ENCODE measurements around the gene SARDH.
A peak's percentile ranks its signal among the peaks of the same experiment; 100 is the strongest.

Gene SARDH

GRCh38 chr9:133713150-133713959 is 24.8 kb downstream of the SARDH start:
- DNase-seq = no peak

- no peak for DNase-seq
Observed at GRCh38 chr9:133712221-133713100, 25.7 kb downstream of the SARDH start.

GRCh38 chr9:133711428-133712220 is 26.5 kb downstream of the SARDH start:
- no peak for DNase-seq

- DNase-seq = no peak
Observed at GRCh38 chr9:133710661-133711427, 27.3 kb downstream of the SARDH start.

GRCh38 chr9:133709691-133710571 is 28.2 kb downstream of the SARDH start:
- DNase-seq = no peak

GRCh38 chr9:133709015-133709611 is 29.0 kb downstream of the SARDH start:
- DNase-seq = no peak

- no peak for DNase-seq
Observed at GRCh38 chr9:133708246-133709014, 29.7 kb downstream of the SARDH start.

GRCh38 chr9:133707763-133708245 is 30.3 kb downstream of the SARDH start:
- no peak for DNase-seq

- no peak for DNase-seq
Observed at GRCh38 chr9:133707065-133707762, 30.9 kb downstream of the SARDH start.

GRCh38 chr9:133706307-133707050 is 31.7 kb downstream of the SARDH start:
- no peak for DNase-seq

- DNase-seq = no peak
Observed at GRCh38 chr9:133705576-133705975, 32.6 kb downstream of the SARDH start.

- DNase-seq = no peak
Observed at GRCh38 chr9:133704711-133705181, 33.4 kb downstream of the SARDH start.

- peak; percentile 93 for DNase-seq
Observed at GRCh38 chr9:133703591-133704399, 34.4 kb downstream of the SARDH start.

GRCh38 chr9:133702798-133703590 is 35.2 kb downstream of the SARDH start:
- DNase-seq = peak; percentile 60

- peak; percentile 74 for DNase-seq
Observed at GRCh38 chr9:133701981-133702797, 36.0 kb downstream of the SARDH start.
